GM18511 (cell line): ENCODE measurements around the gene MZT2A.
"Not testable (repeated sequence)": the region's sequence is repeated elsewhere in the genome, so short reads cannot be mapped to it uniquely, and the experiment has no call there.

Source experiments
- ATAC-seq: cut with Tn5 transposase; IDR thresholded peaks from one replicate; pipeline ENCODE4 v1.9.1; 2021; ENCODE audit warnings: mild to moderate bottlenecking, moderate library complexity; ENCODE audit not compliant: unreplicated experiment

The MZT2A gene

DNA sequence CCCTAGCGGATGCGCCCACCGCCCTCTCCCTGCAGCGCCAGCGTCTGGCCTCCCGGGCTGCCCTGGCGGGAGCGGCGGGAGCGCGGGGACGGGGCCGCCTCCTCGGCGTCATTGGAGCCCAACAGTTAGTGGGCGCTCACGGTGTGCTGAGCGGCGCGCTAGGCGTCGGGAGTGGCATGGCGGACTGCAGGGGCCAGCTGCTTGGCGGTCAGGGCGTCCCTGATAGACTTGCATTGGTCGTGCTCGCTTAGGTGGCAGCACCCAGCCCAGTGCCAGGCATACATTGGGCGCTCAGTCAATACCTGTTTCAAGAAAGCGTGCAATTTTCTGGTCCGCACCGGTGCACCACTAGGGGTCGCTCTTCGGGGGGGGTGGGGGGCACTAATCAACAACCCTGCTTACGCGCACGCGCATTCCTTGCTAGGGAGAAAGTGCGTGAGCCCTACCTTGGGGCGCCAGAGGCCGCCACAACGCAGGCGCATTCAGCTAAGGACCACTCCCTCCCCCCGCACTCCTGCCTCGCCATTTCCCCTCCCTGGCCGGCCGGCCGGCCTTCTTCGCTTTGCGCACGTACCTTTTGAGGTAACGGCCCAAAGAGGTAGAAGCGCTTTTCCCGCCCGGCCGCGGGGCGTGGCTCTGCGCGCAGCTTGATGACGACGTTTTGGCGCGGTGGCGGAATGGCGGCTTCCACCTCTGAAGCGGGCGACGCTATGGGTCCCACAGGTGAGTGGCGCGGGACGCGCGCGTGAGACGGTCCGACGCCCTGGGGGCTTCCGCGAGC is 411 bp upstream of the MZT2A start:
- ATAC-seq = peak; percentile 76

DNA sequence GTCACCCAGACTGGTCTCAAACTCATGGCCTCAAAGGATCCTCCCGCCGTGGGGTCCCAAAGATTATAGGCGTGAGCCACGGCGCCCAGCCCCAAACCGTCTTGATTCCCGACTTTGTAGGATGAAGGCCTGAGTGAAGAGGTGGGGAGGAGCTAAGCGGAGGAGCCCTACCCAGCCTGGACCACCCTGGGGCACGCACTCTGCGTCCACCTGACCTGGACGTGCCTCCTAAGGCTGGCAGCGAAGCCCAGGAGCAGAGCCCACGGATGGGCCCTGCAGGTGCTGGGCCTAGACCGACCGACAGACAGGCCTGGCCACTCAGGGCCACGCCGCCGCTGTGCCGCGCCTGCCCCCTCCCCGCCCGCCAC is 744 bp downstream of the MZT2A start:
- not testable (repeated sequence) for ATAC-seq

DNA sequence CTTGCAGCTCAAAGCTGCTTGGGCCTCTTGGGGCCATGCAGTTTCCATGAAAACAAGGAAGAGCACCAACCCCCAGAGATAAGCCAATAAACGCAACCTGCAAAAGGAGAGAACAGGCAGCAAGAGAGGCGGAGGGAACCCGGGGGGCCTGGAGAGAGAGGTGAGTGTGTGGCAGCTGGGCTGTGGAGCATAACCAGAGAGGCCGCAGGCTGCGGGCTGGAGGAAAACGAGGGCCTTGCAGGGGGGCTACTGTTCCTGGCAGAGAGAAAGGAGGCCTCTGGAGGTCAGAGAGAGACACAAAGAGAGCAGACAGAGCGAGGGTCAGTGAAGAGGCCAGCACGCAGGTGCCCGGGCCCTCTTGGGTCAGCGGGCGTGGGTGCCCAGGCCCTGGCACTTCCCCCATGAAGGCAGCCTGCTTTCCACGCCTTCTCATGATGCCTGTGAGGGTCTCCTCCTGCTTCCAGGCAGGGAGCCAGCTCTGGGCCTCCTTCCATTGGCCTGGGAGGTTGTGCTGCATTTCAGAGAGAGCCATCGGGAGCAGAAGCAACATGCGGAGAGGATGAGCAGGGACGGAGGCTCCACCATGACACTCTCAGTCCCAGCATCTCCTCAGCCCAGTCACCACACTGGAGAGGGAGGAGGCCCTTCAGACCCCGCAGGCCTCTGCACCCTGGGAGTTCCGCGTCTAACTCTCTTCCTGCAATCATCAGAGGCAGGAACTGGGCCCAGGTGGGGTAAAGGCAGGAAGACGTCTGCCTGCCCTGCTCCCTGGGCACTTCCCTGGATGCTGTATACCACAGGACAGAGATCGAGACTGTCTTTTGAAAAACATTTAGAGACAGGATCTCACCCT is 1.4 kb downstream of the MZT2A start:
- ATAC-seq = not testable (repeated sequence)

DNA sequence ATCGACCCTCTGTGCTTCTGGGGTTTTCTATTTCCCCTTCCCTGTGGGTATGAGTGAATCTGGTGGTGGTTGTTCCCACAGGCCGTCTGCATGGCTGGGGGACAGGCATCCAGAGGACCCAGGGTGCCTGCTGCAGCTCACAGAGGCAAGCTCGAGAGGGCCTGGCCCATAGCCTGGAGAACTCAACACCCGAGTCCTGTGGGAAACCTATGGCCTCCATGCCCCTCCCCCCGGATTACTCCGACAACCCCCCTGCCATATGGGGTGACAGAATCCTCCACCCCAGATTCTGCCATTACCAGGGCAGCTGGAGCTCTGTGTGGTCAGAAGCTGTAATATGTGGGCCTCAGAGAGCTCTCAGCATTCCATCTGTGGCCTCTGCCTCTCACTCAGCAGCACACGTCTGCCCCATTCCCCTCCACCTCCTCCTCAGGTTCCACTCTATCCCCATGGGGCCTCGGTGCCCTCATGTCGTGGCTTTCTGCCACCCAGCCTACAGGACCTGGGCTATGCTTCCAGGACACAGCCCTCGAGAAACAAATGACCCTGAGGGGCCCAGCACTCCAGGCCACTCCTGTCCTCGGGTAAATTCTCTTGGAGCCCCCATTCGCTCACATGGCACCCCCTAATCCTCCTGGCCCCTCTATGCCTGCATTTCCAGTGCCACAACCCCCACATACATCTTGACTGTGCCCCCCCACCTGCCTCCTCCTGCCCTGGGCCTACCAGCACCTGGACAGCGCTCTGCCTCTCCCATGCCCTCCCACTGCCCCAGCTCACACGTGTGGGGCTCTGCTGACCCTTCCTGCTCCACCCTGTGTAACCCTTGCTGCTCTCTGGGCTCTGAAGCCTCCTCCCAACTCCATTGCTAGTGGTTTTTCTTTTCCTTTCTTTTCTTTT is 3.6 kb downstream of the MZT2A start:
- ATAC-seq = no peak

DNA sequence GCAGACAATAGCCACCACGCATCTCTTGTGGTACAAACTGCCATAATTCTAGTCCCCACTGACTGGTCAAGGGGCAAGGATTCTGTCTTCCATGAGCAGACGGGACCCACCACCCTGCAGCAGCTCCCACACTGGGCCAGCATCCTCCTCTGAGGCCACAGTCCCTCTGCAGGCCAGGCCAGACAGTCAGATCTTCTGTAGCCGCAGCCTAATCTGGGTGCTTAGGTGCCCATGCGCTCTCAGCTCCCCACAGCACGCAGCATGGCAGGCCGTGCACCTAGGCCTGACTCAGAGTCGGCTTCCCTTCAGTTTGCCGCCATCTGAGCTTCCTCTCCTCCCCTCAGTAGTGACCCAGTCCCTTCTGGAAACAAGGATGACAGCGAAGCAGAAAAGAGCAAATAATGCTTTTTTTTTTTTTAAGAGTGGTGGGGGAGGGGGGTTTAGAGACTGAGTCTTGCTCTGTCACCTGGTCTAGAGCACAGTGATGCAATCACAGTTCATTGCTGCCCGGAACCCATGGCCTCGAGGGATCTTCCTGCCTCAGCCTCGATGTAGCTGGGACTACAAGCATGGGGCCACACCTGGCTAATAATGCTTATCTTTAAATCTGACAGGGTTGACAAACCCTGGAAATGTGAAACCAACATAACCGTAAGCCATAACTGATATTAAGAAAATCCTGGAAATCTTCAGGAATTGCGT is 5.8 kb downstream of the MZT2A start:
- ATAC-seq = not testable (repeated sequence)

DNA sequence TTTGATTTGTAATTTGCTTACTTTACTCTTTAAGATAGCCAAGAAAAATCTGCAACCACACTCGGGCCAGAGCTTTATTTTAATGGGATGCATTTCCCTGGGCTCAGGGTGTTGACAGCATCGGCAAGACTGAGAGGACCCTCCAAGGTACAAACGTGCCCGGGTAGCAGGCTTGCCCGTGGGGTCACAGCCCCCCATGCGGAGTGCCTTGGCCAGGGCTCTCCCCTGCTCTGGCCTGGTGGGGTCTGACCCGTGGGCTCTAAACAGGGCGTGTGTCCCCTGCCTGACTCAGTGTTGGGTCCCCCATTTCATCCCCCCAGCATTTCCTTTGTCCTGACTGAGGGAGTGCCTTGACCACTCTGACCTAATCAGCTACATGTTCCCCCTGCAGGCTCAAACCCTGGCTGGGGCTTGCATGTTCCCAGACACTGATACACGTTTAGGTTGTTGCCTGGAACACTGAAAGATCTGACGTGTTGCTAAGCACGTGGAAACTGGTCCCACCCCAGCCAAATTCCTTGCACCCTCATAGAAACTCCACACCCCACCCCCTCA is 7.2 kb downstream of the MZT2A start:
- not testable (repeated sequence) for ATAC-seq

DNA sequence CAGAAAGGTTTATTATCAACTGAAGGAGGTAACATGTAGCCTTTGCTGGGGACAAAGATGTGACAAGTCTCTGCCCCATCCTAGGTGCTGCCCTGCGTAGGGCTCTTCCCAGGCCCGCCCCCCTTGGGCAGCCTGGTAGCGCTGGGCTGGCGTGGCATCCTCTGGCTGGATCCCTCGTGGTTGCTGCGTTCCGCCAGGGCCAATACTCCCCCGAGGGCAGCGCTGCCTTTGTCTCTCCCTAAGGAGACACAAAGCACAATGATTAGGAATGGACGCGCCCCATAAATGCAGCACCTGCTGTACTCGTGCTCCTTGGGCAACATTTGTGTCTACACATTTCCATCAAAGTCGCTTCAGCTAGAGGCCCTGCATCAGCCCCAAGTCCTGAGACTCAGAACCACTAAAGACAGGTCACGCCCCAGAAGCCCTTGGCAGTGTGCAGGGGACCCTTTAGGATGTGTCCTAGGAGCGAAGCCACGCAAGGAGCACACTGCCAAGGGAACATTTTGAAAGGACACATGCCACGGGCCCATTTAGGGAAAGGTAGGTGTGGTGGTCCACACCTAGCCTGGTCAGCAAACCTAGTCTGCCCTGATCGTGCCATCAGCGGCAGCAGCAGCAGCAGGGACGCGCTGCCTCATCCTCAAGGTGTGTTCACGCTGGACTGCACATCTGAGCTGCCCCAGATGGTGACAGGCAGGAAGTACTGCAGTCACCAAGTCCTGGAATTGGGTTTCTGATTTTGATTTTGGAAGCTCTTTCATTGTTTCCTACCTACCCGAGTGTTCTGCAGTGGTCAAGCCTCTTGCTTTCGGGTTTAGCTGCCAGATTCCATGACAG is 8.0 kb downstream of the MZT2A start:
- ATAC-seq = not testable (repeated sequence)

DNA sequence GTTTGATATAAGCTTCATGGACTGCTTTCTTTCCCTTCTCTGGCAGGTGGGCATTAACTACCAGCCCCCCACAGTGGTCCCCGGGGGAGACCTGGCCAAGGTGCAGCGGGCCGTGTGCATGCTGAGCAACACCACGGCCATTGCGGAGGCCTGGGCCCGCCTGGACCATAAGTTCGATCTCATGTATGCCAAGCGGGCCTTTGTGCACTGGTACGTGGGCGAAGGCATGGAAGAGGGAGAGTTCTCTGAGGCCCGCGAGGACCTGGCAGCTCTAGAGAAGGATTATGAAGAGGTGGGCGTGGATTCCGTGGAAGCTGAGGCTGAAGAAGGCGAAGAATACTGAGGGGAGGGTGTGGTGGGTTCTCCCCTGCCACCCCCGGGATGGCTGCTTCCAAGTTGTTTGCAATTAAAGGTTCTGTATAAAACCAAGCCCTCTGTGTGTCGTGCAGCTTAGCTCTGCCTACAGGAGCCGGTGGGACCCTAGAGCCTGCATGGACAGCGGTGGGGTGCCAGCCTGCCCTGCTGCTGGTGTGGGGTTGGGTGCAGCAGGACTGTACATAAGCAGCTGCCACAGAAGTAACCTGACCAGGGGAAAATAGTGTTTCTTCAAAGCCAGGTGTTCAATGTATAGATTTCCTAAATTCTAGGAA is 9.6 kb downstream of the MZT2A start:
- not testable (repeated sequence) for ATAC-seq

DNA sequence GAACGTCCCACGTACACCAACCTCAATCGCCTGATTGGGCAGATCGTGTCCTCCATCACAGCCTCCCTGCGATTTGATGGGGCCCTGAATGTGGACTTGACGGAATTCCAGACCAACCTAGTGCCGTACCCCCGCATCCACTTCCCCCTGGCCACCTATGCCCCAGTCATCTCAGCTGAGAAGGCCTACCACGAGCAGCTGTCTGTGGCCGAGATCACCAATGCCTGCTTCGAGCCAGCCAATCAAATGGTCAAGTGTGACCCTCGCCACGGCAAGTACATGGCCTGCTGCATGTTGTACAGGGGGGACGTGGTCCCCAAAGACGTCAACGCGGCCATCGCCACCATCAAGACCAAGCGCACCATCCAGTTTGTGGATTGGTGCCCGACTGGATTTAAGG is 11.8 kb downstream of the MZT2A start:
- not testable (repeated sequence) for ATAC-seq

DNA sequence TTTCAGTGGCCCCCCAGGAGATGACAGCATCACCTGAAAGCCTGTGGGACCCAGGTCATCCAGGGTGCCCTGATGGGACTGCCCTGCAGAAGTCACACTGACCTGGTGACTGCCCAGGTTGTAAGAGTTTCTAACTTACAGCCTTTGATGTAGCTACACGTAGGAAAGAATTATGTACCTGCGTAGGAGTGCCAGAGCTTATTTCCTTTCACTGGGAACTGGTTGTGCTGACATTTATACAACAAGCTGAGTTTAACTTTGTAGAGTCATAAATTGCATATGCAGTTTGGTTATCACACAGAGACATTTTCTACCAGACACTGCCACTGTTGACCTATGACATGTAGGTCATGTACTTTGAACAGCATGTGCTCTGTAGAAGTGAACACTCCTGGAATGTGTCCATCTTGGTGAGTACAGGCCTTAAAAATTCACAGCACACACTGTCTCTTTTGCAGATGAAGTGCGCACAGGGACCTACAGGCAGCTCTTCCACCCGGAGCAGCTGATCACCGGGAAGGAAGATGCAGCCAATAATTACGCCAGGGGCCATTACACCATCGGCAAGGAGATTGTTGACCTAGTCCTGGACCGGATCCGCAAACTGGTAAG is 13.2 kb downstream of the MZT2A start:
- not testable (repeated sequence) for ATAC-seq

DNA sequence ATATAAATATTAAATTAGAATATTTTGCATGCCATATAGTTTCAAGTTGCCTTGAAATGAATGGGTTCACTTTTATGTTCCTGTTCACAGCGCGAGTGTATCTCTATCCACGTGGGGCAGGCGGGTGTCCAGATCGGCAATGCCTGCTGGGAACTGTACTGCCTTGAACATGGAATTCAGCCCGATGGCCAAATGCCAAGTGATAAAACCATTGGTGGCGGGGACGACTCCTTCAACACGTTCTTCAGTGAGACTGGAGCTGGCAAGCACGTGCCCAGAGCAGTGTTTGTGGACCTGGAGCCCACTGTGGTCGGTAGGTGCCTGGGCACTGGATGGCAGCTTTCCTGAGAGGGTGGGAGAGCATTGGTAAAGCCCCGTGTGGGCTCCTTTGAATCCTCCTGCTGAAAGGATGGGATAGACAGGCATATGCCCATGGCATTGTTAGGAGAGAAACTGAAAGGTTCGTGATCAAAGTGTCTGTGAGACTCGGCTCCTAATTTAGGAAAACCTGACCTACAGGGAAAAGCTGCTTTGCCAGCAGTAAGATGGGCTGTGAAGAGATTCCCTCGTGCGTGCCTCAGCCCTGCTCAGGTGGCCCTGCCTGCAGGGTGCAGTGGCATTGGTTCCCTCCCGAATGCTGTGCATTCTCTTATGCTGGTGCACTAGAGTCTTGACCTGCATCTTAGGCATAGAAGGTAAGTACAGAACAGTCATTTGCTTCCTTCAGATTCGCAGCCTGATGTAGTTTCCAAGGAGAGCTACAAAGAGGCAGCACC is 13.9 kb downstream of the MZT2A start:
- ATAC-seq = not testable (repeated sequence)

DNA sequence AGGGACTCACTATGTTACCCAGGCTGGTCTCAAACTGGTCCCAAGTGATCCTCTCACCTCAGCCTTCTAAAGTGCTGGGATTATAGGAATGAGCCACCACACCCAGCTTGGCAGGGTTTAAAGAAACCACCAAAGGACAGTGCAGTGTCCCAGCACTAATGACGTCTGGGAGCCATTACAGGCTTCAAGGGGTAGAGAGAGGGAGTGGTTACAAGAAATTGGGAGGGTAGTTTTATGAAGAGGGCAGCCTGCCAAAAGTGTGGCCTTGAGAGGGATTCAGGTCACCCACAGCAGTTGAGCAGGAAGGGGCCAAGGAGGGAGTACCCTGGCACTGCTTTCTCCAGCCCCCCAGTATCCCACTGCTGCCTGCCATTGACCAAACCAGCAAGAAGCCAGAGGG is 15.0 kb downstream of the MZT2A start:
- ATAC-seq = not testable (repeated sequence)

DNA sequence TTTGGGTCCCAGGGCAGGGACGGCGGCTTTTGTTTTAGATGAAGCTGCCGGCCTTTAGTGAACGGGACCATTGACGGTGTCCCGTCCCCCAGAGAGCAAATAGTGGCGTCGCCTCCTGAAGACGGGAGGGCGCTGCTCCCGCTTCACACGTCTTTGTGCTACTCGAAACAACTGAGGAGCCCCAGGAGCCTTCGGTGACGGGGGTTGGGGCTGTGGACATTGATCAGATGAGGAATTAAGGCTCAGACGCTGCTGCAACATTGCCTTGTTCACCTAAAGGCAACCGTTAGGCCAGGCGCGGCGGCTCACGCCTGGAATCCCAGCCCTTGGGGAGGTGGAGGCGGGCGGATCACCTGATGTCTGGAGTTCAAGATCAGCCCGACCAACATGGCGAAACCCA is 15.8 kb downstream of the MZT2A start:
- ATAC-seq = not testable (repeated sequence)

DNA sequence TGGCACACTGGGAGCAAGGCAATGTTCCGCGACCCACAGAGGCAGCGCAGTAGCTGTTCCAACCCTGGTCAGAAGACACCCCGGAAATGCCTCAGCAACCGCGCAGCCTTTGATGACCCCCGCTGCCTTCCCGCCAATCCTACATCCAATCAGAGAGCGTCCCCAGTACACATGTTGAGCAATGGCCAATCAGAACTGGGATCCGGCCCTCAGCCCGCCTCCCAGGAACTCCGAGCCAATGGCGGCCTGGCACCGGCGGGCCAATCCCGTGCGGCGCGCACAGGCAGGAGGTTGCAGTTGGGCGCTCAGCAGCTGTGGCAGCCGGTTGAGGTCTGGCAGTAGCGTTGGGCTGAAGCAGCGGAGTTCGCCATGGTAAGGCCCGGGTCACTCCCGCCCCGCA is 16.4 kb downstream of the MZT2A start, which contains the start of gene TUBA3D:
Gene TUBA3D (plus strand): TSS at position 289 of the 400 bp plus-strand sequence. CDS start 81 bp downstream, at position 370.
- no peak for ATAC-seq

DNA sequence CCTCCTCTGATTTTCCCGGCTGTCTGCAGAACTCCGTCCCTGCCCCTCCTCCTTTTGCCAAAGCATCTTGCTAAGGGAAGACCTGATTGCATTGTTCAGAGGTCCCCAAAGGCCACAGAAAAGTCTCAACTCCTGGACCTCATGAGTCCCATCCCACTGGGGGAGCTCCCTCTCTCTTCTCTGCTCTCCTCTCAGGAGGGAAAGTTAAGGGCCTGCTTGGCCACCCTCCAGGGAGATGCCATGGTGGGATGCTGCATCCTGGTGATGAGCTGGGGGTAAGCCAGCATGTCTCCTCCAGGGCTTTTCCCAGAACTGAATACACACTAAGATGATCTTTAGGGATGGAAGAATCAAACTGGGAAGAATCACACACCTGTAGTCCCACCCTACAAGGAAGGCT is 18.9 kb downstream of the MZT2A start:
- ATAC-seq = not testable (repeated sequence)

DNA sequence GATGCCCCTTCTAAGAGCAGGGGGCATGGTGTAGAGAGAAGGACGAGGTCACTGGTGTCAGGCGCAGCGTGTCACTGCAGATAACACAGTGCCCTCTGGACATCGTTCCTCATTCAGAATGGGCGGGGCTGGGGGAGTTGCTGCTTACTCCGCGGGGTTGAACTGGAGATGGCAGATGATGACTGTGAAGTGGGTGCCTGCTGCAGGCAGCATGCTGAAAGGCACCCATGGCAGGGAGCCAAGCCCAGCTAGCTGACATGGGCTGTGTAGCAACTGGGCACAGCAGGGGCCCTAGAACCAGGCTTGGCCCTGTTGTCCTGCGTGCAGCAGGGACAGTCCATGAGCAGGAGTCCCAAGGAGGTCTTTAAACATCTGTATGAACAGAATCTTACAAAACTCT is 20.6 kb downstream of the MZT2A start:
- not testable (repeated sequence) for ATAC-seq

DNA sequence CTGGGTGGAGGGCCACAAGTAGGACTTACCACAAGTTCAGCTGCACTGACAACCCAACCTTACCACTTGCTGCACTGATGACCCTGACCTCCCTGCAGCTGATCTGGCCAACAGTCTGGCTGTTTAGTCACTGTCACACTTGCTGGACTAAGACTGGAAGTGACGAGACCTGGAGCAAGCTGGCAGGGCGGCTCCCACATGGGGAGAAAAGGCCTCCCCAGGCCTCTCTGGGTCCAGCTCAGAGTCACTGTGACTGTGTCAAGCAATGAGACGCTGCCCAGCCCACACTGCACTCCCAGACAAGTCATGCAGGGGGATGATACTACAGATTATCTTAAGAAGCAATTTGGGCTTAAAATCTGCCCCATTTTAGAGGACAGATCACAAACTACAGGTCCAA is 21.3 kb downstream of the MZT2A start:
- ATAC-seq = not testable (repeated sequence)
